HCEC 1CT (cell line): ENCODE data around the gene SAV1.
"Not testable (repeated sequence)": the region's sequence is repeated elsewhere in the genome, so short reads cannot be mapped to it uniquely, and the experiment has no call there.

ENCODE experiments used
- DNase-seq: peaks from one replicate; pipeline ENCODE4 v3.0.0-alpha.2; 2017

Gene SAV1

DNA sequence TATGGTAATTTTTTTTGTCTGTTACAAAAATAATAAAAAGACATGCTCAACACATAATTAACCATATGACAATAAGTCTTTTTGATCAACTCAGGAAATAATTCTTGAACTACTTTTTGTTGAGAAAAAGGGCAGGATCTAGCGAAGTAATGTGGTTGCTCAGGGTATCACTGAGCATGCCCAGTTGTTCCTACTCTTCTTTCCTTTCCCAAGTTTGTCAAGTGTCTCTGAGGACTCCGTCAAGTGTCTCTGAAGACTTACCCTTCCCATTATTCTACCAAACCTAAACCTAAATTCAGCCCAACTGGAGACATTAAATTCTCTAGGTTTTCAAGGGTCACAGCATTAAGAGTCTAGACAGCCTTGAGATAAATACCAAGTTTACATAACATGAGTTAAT lies 3.5 kb downstream of the SAV1 start:
- not testable (repeated sequence) for DNase-seq

DNA sequence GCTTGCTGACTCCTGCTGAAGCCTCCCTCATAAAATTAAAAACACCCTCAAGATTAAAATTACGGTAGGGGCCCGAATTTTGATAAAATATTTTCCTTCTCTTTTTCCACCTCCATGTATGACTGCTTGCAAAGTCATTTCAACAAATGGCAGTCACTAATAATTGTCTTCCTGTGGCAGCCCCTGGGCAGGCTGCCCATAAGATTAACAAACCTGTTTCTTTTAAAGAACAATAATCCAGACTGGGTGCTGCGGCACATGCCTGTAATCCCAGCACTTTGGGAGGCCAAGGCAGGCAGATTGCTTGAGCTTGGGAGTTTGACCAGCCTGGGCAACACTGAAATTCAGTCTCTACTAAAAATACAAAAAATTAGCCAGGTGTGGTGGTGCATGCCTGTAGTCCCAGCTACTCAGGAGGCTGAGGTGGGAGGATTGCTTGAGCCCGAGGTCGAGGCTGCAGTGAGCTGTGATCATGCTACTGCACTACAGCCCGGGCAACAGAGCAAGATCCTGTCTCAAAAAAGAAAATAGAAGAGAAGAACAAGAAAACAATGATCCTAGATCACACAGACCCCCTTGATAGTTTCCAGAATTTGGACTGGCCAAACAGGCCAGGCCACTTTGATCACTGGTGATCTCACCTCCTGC lies 8.7 kb downstream of the SAV1 start:
- DNase-seq: no peak

DNA sequence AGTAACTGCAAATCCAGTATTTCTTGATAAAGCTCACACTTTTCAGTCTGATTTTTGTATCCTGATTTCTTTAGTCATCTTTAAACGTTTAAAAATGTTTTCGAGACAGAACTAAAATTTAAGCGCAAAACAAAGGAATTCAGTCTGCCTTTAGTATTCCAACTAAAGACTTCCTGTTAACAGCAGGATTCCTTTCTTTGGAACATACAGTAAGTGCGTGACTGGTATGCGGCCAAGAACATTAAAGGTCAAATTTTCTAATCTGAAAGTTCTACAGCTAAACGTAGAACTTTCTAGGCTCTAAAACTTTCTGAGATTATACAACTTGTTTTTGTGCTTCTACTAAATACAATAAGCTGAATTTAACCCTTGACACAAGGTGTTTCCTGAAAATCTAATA lies 9.9 kb downstream of the SAV1 start:
- peak; percentile 62 for DNase-seq

DNA sequence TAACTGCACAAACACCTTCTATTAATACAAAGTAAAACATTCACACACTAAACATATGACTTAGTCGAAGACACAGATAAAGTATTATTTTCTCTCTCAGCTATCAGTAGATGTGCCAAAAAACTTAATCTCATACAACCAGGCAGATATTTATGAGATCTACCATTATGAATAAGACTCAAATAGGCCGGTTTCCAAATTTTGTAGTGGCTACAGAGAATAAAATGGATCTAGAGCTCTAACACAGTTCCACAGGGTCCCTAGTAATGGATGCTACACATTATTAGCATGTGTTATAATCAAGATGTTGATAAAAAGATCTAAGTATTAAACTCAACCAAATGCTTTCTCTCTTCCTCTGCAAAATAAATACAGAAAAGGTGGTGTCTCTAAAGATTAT lies 10.4 kb downstream of the SAV1 start:
- no peak for DNase-seq

DNA sequence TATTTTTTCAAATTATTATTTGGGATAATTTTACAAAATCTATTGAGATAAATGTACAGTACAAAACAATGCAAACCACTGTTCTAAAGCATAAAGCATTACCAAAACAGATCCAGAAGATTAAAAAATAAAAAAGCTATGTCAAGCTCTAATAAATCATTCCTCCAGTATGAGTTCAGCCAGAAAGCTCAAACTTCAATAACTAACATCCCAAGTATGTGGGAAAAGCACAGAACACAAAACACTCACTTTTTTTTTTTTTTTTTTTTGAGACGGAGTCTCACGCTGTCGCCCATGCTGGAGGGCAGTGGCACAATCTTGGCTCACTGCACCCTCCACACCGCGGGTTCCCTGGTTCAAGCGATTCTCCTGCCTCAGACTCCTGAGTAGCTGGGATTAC lies 11.3 kb downstream of the SAV1 start:
- no peak for DNase-seq

DNA sequence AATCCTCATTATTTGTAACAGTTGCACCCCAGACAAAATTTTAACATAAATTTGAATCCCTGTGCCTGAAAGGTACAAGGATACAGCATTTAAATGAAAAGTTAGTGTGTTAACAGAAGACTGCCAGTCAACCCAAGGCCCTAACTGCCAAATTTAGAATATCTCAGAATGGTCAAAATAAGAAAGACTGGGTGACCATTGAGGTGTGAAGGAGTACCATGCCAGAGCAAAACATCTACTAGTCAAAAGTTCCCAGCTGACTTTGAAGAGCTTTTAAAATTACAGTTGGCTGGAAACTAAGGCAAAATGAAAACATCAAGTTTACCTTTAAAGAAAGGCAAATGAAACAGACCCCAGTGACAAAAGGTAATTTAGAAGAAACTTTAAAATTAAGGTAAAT lies 18.4 kb downstream of the SAV1 start:
- DNase-seq: no peak

DNA sequence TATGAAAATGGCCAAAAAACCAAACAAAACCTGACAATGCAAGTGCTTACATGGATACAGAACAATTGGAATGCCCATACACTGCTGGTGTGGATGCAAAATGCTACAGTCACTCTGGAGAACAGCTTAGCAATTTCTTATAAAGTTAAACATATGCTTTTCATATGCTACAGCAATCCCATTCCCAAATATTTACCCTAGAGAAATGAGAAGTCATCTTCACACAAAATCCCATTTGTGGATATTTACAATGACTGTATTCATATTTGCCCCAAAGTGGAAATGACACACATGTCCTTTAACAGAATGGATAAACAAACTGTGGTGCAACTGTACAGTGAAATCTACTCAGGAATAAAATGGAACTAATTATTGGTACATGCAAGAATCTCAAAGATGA lies 20.4 kb downstream of the SAV1 start:
- peak; percentile 63 for DNase-seq

DNA sequence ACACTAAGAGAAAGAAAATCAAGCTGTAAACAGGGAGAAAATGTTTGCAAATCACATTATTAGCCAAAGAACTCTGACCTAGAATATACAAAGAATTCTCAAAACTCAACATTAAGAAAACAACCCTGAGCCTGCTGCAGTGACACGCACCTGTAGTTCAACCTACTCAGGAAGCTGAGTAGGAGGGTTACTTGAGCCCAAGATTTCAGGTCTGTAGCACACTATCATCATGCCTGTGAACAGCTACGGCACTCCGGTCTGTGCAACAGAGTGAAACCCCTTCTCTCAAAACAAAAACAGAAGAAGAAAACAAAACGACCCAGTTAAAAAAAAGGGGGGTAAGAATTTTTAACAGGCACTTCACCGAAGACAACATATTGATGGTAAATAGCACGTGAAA lies 20.8 kb downstream of the SAV1 start:
- DNase-seq: no peak

DNA sequence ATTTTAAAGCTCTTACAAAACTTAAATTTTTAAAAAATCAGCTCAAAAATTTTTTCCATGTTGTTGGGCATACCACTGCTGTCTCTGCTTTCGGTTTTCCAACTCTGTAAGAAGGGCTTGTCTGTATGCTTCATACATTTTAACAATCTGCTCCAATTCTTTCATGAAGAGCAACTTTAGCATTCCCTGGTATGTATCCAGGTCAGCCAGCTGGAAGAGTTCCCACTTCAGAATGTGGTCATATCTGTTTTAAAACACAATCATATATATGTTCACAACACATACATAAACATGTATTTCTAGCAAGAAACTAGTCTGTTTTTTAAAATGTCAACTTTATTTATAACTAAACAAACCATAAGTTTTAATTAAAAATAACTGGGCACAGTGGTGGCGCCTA lies 33.0 kb downstream of the SAV1 start:
- no peak for DNase-seq

DNA sequence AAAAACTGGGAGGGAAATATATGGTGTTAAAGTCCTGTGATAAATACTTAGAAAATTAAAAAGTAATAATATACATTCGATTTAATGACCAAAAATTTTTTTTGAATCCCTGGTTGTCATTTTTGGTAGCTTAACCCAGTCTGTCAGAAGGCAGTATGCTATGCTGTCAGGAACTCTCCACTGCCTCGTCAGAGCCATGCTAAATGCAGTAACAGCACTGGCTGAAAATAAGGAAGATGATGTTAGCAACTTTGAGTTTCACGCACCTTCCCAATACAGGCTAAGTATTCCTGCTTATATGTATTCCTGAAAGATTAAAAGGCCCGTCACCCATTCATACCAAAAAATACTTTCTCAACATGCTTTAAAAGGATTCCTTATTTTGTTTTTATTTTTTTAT lies 34.2 kb downstream of the SAV1 start:
- no peak for DNase-seq

DNA sequence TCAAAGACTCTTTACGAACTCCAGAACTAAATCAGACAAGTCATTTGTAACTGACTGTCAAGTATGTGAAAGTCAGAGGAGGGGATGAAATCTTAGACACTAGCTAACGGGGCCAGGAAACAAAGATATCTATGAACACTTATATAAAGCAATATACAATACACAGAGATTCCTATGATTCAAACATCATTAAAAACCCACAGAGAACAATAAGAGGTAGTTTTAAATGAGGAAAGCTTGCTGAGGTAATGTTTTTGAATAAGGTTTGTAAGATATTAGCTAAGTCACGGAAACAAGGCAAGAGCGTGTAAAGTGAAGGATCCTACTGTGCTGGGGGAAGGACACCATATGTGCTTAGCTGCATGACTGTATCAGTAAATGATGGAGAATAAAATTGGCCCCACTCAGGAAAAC lies 36.7 kb downstream of the SAV1 start:
- DNase-seq: no peak

DNA sequence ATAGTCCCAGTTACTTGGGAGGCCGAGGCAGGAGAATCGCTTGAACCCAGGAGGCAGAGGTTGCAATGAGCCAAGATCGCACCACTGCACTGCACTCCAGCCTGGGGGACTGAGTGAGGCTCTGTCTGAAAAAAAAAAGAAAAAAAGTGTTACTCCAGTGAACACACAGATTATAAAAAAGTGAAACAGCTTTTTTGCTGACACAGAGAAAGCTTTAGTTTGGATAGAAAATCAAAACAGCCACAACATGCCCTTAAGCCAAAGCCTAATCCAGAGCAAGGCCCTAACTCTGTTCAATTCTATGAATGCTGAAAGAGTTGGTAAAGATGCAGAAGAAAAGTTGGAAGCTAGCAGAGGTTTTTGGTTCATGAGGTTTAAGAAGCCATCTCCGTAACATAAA lies 43.2 kb downstream of the SAV1 start:
- not testable (repeated sequence) for DNase-seq

DNA sequence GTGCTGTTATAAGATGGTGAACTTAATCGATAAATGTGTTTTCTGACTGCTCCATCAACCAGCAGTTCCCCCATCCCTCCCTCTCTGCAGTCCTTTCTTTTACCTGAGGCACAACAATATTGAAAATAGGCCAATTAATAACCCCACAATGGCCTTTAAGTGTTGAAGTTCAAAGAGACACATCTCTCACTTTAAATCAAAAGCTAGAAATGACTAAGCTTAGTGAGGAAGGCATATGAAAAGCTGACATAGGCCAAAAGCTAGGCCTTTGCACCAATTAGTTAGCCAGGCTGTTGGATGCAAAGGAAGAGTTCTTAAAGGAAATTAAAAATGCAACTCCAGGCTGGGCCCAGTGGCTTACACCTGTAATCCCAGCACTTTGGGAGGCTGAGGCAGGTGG lies 43.7 kb downstream of the SAV1 start:
- no peak for DNase-seq

DNA sequence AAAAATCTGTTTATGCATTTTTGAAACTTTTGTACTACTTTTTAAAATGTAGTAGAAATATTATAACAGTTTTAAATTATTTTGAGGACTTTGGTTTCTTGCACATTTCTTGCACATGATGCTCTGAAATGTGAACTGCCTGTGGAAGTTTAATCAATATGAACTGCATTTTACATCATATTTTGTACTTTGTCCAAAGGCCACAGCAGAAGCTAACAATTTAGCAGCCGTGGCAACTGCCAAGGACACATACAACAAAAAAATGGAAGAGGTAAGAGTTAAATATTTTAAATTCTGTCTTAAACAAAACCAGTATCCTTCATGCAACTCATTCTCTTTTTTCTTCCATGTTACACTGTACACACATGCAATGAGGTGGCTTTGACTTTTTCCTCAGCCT lies 45.1 kb downstream of the SAV1 start:
- no peak for DNase-seq

DNA sequence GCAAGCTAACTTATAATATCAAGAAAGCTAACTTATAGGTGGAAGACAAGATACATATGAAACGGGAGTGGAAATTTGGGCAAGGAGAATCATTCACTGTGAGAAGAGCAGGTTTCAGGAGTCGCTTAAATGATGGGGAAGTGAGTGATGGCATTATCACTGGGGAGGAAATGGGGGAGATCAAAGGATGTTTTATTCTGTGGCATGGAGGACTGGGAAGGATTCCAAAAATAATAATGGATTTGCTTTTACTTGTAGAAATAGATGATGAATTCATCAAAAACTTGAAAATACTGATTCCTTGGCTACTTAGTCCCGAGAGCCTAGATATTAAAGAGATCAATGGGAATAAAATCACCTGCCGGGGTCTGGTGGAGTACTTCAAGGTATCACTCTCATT lies 47.8 kb downstream of the SAV1 start:
- peak; percentile 11 for DNase-seq

DNA sequence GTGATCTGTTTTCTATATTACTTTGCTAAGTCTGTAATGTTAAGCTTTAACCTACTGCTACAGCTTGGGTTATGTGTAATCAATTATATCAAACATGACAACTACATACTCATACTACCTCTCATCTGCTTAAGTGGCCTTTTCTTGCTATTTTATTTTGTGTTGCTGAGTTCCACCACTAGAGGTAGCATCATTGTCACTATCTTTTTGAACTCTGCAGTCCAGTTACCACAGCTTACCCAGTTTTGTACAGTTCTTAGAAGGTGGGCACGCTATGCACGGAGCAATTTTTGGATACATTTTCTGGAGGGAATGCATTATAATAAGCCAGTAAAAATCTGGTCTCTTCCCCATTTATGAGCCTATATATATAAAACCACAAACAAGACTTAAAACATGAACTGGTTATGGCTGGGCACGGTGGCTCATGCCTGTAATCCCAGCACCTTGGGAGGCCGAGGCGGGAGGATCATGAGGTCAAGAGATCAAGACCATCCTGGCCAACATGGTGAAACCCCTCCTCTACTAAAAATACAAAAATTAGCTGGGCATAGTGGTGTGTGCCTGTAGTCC lies 48.5 kb downstream of the SAV1 start:
- peak; percentile 55 for DNase-seq

DNA sequence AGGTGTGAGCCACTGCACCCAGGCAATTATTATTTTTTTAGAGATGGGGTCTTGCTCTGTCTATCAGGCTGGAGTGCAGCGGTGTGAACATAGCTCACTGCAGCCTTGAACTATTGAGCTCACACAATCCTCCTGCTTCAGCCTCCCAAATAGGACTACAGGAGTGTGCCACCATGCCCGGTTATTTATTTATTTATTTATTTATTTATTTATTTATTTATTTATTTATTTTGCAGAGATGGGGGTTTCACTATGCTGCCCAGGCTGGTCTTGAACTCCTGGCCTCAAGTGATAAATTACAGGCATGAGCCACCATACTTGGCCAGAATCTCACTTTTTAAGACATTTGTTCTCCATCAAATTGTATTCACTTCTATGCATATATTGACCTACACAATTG lies 51.8 kb downstream of the SAV1 start:
- no peak for DNase-seq

DNA sequence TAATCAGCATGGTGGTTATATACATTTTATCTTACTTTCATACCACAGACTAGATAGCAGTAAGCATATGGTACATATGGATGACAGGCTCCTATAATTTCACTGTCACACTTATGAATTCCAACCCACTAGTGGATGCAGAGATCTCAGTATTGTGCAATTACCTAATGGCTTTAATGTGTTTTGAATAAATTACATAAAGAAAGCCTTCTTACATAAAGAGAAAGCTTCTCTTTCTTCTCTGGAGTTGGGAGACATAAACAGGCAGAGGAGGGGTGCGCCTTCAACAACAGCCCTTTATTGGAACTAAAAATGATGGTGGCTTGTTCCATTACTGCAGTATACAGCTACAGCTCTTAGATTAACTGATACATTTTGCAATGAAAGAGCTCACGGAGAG lies 52.6 kb downstream of the SAV1 start:
- no peak for DNase-seq

DNA sequence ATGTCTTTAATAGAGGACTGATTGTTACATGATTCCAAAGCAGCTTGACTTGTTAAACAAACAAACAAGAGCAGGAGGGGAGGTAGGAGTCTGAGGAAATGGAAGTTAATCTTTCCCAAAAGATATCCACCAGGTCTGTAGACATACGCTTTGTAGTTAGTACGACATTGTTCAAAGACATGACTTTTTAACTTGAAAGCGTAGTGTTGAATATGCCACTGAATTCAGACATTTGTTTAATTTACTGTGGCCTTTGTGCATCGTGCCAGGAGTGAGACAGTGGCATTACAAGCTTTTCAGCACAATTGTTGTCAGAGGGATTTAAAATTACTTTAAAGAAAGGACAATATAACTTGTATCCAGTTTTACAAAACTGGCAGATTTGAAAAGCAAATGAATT lies 53.0 kb downstream of the SAV1 start:
- DNase-seq: no peak

DNA sequence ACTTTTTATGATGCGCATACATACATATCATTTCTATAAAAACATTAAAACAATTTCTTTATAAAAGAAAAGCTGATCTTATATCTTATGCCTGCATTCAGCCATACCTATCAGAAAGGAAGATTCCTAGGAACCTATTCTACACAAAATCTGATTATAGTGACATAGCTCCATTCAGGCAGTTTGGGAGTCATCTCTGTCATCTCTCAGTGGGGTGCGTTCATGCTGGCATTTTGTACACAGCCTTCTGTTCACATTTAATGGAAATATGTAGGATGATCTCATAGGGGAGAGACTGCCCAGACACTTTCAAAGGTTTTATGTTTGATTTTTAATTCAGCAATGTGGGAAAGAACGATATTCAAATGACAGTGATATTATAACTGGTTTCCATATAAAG lies 55.3 kb downstream of the SAV1 start:
- DNase-seq: no peak

DNA sequence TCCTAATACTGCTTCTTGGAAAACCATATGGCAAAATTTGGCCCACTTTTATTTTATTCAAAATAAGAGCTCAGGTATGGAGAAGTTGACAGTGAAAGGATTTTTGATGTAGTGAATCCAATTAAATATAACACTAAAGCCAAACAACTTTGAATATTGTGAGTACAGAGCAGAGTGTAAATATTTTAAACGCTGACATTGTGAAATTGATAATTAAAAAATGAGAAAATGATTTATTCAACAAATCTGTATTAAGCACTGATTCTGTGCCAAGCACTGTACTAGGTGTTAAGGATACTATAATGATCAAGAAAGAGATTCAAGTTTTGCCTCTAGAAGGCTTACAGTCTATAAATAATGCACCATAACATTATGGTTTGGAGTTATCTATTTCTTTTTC lies 57.6 kb downstream of the SAV1 start:
- DNase-seq: no peak

DNA sequence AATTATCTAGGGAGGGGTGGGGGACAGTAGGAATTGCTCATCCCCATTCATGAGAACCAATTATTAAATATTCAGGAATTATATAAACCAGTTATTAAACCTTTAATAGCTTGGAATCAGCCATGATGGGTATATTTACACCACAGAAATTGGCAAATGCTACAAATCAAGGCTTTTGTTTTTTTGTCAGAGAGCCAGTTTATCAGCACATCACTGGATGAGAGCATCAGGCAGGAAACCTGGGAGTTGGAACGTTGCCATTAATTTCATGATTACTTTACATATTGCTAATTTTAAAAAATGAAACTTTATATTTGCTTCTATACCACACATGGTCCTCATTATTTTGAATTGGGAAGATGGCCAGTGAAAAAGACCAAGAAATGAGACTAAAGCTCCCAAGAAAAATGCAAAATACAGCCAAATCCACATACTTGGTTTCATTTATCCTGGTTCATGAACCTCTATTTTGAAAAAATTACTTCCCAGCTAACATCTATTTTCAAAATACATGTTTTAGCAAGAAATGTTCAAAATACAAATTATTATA lies 59.7 kb downstream of the SAV1 start:
- no peak for DNase-seq

DNA sequence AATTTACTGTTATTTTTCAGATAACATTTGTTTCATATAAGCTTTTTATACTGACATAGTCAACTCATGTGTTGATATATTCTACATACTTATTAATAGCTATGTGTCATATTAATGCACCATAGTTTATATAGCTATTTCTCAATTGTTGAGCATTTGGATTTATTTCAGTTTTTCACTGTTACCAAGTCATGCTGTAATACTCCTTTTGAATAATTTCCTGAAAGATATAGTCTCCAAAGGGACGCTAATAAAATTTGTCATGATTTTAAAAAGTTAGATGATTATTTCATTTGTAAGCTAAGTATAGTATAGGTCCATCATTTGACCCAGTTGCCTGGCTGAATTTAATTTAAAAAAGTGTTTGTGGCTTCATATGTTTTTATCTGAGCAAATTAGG lies 60.3 kb downstream of the SAV1 start:
- no peak for DNase-seq

DNA sequence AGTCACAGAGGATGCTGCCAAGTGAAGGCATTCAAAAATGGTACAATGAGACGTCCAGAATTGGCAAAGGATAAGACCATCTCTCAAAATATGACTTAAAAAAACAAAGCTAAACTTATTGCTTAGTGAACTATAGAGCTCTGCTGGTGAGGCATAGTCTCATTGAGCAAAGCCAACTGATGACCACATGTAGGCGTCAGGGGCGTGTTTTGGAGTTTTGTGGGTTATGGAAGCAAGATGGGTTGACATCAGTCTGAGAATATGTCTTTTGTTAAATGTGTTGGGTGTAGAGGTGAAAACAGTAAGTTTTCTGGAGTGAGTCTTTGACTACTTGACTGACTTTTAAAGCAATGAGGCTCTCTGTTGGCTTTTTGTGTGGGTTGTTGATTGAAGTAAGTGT lies 60.9 kb downstream of the SAV1 start:
- DNase-seq: no peak

DNA sequence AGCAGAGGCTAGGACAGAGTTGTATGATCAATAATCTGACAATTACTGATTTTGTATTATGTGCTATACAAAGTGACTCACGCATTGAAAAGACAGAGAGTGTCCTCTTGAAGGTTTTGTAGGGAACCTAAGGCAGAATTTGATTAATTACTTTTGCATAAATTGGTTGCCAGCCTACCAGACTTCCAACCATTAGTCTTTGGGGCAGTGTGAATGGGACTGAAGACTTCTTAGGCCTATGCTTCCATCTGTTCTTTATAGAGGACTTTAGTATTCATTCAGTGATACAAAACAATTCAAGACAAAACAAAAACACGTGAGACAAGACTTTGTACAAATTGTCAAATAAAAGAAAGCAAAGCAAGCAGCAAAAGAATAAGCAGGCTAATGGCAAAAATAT lies 61.6 kb downstream of the SAV1 start:
- DNase-seq: no peak
